NCI-H187 treated with DMSO at 0.1 percent for 48 hours (cell line): ENCODE measurements around the gene FARP1.
A peak's percentile ranks its signal among the peaks of the same experiment; 100 is the strongest.

Experiments
- DNase-seq: peaks from one replicate; lab custom pipeline; 2025; lab: John Stamatoyannopoulos, UW

The FARP1 gene

DNA sequence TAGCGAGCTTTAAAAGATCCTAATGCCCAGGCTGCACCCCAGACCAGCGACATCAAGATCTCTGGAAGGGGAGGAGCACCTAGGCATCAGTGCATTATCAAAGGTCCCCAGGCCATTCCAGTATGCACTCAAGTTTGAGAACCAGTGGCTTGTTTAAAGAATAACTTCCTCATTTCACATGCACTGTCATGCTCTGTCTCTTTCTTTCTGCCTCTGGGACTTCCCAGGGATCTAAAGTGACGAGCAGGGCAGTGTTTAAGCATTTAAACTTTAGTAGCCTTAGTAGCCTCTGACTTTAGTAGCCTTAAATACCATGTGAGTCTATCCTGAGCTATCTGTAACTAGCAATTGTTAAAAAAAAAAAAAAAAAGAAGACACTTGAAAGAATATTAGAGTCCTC, 8.9 kb upstream of the FARP1 start:
- DNase-seq, result no peak

DNA sequence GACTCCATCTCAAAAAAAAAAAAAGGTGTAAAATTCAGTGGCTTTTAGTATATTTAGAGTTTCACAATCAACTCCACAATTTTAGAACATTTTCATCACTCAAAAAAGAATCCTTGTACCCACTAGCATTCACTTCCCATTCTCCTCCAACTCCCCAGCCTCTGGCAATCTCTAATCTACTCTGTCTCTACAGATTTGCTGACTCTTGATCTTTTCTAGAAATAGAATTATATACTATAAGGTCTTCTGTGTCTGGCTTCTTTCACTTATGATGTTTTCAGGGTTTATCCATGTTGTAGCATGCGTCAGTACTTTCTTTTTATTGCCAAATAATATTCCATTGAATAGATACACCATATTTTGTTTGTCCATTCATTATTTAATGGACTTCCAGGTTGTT, 8.0 kb upstream of the FARP1 start:
- DNase-seq, result no peak

DNA sequence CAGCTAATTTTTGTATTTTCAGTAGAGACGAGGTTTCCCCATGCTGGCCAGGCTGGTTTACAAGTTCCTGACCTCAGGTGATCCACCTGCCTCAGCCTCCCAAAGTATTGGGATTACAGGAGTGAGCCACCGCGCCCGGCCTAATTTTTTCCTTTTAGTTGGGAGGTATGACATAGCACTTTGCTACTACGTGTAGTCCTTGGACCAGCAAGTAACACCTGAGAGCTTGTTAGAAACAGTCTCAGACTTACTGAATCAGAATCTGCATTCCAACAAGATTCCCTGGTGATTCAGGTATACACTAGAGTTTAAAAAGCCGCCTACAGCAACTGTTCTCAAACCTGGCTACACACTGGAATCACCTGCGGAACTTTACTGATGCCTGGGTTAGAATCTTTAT, 1.8 kb upstream of the FARP1 start:
- no peak for DNase-seq

DNA sequence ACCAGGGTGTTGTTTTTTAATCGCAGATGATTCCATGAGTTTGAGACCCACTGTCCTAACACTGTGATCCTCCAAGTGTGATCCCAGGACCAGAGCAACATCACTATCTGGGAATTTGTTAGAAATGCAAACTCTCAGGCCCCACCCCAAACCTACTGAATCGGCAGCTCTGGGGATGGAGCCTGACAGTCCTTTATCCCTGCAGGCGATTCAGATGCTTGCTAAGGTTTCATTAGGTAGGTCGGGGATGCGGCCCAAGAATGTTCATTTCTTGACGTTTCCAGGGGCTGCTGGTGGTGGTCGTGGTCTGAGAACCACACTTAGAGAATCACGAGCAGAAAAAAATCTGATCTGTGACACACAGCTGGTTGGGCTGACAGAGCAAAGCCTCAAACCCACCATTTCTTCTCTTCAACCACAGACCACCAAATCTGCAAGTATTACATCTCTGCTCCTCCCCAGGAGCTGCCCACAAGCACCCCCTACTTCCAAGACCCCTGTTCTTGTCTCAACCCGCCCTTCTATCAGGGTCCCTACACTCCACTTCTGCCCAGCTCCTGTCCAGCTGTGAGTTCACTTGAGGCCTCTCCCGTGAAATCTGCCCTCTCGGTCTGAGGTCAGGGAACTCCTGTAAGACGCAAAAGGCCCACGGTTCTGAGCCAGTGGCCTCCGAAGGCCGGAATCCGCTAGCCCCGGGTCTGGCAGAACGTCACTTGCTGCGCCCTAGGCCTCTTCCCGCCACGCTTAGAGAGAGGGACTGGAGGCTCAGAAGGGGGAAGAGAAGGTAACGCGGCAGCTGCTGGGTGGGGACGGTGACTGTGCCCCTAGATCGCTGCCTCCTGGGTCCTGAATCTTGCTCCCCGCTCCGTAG, 1.1 kb upstream of the FARP1 start:
- DNase-seq, result no peak

DNA sequence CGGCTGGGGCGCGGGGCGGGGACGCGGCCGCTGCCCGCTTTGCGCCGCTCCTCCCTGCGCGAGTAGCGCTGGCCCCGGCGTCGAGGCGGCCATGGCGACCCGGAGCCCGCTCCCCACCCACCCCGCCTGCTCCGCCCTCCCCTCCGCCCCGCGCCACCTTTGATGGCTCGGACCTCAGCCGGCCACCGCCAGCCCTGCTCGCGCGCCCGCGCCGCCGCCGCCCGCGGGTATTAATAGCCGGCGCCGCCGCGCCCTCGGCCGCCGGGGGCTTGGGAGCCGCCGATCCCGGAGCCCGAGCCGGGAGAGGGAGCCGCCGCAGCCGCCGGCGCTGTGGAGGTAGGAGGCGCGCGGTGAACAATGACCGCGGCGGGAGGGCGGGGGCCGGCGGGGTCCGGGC, 261 bp downstream of the FARP1 start:
- no peak for DNase-seq

DNA sequence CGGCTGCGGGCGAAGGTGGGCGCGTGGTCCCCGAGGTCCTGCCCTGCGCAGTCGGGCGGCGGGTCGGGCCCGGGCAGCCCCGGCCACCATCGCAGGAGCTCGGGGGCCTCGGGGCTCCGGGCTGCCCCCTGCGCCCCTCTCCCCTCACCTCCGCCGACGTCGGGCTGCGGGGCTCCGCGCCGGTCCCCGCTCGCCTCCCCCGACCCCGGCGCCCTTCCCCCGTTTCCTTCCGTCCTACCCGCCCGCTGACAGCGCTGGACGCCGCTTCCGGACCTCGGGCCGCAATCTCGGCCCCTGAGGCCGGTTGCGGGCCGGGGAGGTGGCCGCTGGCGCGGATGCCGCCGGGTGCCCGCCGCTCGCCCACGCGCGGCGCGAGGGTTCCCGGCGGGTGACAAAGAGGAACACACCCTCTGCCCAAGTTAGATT, 720 bp downstream of the FARP1 start:
- DNase-seq, result no peak

DNA sequence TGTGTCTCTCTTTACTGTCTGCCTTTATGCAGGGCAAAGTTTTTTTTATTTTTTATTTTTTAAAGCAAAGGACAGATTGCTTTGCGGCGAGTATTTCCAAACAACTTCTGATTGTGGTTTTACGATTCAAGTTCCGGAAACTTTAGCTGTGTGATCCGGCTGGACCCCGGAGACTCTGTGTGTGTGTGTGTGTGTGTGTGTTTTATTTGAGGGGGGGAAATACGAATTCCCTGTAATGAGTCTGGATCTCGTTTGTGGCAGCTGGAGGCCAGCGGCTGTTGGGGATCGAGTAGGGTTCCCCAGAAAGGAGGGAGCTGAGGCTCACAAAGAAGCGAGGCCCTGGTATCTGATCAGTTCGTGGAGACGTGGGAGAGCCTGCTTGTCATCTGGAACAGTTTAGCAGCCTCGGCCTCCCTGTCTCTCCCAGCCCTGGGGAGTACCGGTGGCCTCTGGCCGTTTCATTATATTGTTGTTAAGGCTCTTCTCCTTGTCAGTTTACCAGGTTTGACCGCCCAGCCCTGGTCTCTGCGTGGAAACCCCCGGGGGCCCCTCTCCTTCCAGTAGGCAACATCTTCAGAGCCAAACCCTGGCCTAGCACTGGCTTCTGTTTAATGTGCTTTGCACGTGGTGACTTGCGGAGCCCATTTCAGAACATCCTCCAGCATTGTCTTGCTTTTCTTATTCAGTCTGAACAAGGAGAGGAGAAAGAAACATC, 1.3 kb downstream of the FARP1 start:
- DNase-seq, result no peak

DNA sequence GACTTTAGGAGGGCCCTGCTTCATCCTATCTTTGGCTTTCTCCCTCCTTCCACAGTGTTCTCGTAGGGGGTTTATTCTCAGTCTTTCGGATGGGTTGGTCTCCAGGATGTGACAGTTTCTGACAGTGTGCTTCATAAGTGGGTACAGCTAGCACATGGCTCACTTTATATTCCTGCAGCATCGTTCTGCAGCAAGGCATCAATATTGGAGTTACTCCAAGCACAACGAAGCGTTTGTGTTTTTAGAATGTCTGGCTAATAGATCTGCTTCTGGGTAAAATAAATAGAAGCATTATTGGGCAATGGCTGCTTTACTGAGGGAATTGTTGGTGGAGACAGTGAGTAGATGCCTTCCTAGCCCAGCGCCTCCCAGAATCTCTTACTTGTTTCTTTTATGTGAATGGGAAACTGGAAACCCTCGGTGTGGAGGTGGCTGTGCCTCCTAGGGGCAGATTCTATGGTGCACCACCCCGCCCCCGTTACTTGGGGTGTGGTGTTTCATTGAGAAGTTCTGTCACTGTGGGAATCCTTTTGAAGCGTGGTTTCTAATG, 2.0 kb downstream of the FARP1 start:
- peak; percentile 49 for DNase-seq

DNA sequence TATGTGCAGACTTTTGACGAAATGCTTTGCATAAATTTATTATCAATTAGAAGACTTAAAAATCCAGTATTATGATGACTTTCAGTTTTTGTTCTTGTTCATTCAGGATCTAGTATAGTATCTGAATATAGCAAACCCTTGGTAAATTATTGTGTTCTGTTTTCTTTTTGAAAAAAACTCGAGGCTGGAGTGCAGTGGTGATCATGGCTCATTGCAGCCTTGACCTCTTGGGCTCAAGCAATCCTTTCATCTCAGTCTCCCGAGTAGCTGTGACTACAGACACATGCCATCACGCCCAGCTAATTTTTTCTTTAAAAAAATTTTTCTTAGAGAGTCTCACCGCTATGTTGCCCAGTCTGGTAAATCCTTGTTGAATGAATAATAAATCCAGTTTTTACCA, 4.6 kb downstream of the FARP1 start:
- DNase-seq, result no peak

DNA sequence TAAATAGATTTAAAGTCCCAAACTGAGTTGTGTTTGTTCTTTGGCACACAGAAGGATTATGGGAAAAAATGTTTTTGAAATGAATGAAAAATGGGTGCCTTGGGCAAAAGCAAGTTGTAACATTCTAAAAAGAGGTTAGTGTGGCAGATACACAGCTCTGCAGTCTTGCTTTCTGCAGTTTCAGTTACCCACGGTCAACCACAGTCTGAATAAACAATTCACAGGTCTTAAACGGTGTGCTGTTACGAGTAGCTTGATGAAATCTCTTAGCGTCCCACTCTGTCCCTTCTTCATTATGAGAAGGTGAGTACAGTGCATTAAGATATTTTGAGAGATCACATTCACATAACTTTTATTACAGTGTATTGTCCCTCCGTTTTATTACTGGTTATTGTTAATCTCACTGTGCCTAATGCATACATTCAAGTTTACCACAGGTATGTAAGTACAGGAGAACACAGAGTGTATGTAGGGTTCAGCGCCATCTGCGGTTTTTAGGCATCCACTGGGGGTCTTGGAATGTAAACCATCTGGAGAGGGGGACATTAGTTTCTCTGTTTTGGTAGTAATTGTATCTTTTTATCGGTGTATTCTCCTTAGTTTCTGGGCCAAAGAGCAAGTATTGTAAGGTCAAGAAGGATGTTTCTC, 8.1 kb downstream of the FARP1 start:
- peak; percentile 26 for DNase-seq

DNA sequence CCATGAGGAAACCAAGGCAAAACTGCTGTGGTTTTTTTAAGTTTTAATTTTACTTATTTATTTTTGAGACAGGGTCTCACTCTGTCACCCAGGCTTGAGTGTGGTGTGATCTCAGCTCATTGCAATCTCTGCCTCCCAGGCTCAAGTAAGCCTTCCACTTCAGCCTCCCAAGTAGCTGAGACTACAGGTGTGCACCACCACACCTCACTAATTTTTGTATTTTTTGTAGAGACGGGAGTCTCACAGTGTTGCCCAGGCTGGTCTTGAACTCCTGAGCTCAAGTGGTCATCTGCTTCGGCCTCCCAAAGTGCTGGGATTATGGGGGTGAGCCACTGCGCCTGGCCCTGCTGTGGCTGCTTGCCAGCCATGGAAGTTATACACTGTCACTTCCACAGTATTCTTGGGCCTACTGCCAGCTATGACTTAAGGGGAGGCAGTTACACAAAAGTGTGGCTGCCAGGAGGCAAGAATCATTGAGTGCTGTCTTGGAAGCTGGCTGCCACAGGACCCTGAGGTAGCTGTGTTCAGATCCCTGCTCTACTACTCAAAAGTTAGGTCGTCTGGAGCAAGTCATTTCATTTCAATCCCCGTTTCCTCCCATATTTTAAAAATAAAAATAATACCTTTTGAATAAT, 12.7 kb downstream of the FARP1 start:
- DNase-seq, result no peak

DNA sequence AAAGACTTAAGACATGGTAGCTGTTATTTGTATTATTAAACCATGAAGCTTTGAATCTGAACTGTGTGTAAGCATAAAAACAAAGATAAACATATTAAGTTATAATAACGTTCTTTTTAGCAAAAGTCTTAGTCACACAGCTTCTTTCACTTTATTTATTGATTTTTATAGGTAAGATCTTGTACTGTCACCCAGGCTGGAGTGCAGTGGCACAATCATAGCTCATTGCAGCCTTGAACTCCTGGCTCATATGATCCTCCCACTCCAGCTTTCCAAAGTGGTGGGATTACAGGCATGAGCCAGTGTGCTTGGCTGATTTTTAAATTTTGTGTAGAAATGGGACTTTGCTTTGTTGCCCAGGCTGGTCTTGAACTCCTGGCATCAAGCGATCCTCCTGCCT, 13.4 kb downstream of the FARP1 start:
- DNase-seq, result no peak

DNA sequence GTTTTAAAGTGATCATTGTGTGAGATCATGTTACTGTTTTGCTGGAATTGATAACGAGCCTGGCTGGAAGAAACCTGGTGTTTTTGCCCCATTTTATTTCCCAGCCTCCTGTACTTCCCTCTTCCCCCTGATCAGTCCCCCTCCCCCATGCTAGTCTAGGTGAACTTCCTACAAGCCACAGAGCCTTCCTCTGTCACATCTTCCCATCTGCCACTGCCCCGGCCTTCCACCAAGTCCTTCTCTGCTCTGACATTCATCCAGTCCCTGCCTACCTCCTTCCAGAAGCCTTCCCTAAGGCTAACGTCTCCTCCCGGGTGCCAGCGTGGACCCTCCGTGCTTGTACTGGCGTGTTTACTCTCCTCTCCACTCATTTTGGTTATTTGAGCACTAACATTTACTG, 14.3 kb downstream of the FARP1 start:
- no peak for DNase-seq

DNA sequence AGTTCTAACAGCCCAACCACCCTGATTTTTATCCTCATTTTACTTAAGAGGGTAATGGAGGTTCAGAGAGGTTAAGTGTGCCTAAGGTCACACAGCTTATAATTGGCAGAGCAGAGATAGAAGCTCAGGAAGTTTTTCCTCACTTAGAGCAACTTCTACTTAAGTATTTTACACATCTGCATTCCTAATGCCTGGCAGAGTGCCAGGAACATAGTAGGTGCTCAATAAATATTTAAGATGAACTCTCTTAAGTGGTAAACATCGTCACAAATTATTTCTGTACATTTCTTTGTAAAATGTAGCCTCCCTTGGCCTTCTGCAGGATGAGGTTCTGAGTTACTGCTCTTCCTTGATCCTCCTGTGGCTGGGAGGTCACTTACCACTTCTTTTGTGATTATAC, 14.7 kb downstream of the FARP1 start:
- DNase-seq, result no peak

DNA sequence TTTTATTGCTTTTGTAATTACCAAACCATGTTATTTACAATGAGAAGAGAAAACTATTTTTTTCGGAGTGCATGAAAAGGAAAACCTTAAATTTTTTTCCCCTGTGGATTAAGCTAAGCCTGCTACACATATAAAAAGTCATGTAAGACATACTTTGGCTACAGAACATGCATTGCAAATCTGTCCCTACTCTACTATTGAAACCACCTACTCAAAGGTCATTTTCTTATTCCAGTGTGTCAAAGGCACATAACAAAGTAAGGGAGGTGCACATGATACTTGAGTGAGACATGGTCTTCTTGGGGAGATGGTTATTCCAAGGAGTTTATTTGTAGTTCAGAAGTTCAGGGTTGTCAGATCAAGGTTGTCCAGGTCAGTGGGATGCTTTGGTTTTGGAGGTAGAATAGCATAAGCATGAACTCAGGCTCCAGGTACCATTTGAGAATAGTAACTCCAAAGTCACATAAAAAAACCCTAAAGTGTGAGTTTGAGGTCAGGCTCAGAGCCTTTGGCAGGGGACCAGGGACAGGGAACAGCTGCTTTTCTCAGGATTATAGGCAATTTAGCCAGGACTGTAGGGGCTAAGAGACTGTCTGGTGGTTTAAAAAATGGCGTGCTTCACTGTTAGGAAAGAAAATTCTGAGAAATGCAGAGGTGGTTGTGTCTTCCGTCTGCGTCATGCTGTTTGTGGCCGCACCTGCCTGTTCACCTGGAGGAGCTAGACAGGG, 15.4 kb downstream of the FARP1 start:
- DNase-seq, result no peak

DNA sequence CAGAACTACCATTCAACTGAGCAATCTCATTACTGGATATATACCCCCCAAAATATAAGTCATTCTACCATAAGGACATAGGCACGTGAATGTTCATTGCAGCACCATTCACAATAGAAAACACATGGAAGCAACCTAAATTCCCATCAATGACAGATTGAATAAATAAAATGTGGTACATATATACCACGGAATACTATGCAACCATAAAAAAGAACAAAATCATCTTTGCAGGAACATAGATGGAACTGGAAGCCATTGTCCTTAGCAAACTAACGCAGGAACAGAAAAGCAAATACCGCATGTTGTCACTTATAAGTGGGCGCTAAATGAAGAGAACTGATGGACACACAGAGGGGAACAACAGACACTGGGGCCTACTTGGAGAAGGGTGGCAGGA, 20.0 kb downstream of the FARP1 start:
- DNase-seq, result no peak

DNA sequence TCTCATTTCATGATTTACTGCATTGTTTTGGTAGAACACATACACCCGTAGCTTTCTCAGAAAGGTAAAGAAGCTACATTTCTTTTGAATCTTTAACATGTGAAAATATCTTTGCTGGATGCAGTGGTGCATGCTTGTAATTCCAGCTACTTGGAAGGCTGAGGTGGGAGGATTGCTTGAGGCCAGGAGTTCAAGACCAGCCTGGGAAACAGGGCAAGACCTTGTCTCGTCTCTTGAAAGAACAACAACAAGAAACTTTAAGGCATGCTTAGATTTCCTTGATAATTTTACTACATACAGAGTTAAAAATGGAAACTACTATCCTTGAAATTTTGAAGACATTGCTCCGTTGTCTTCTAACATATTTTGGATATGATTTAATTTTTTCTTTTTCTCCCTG, 26.4 kb downstream of the FARP1 start:
- no peak for DNase-seq

DNA sequence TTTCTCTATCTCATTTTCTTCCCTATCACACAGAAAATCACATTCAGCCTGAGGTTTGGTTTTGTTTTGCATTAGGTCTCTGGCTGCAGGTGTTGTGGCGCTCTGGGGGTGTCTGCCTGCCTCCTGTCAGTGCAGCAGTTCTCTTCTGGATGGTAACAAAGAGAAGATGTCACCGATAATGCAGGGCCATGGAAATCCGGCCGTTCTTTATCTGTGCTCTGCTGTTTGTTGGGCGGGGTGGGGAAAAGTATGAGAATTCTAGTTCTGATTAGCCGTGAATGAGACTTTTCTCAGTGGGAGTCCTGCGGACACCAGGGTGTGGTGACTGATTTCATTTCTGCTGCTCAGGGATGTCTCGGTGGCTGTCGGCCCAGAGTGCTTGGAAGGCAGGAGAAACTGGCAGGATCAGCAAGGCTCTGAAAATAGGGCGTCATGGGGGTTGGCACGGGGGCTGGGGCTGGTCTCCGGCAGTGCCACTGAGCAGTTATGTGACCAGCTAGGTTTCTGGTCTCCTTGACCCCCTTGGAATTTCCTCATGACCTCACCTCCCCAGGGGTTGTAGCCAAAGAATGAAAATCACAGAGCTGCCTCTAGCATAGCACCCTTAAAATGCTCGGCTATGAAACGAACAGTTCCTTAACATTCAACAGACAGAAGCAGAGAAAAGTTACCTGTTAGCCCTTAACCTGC, 29.2 kb downstream of the FARP1 start:
- no peak for DNase-seq

DNA sequence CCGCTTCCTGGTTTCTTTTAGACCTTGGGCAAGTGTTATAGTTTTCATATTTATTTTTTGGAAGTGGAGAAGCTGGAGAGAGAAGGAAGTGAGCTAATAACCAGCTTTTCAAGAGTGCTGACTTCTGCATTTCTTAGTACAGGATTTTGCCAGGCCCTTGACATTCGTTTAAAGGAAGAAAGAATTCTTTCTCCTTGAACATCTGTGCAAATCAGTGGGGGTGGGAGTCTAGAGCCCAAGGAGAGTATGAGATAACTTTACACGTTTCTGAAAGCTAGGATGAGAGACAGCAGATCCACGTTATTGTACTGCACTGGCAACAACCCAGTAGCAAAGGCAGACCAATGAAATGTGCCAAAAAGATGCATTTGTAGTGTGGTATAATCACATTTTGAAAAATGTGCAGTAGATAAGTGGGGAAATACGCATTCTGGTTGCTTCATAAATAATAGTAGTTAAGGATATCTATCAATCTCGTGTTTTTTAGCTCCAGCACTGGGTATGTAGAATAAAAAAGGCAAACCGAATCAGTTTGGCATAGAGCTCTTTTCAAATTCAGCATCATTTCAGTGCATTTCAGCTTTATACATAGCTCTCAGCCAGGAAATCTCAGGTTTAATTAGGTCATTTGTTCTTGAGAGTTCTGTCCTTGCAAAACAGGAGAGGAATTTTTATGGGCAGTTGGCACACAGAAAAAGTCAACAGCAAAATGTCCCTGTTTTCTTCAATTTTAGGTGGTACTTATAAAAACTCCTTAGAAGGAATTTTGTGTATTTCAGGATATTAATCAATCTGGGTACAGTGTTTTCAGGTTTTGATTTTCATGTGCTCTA, 29.9 kb downstream of the FARP1 start:
- DNase-seq, result no peak
